Neural cell (in vitro differentiated cells): ENCODE data around the gene PARVA. TPM values are rescaled to one million over a fixed set of nuclear protein-coding genes. Genes with fewer than 3 reads are reported as not detected.

ENCODE experiments used
- H2AFZ ChIP-seq: fragments of 200-600, 300-800 bp; sonication (generic), shearing (Covaris generic); 2 replicates; pipeline ENCODE4 v1.6.0; 2014; ENCODE audit warnings: low read depth, mild to moderate bottlenecking, antibody characterized with exemption, low read length, moderate library complexity
- H3F3A ChIP-seq: fragments of 200-600 bp; shearing (Covaris generic); 2 replicates; pipeline ENCODE4 v1.6.1; 2016; ENCODE audit warnings: mild to moderate bottlenecking, moderate library complexity, mixed read lengths, antibody characterized with exemption, low read length; ENCODE audit not compliant: insufficient read depth, poor library complexity, severe bottlenecking
- H3K27ac ChIP-seq: fragments of 200-600, 300-800 bp; sonication (generic), shearing (Covaris generic); 2 replicates; pipeline ENCODE4 v1.5.1; 2014; ENCODE audit warnings: mild to moderate bottlenecking, low read length, moderate library complexity
- H3K27me3 ChIP-seq: fragments of 300-800, 200-600 bp; sonication (generic), shearing (Covaris generic); 2 replicates; pipeline ENCODE4 v1.6.0; 2014; ENCODE audit warnings: mild to moderate bottlenecking, low read depth, low read length, moderate library complexity; ENCODE audit not compliant: insufficient read depth
- H3K36me3 ChIP-seq: fragments of 300-800, 200-600 bp; sonication (generic), shearing (Covaris generic); 2 replicates; pipeline ENCODE4 v1.5.1; 2014; ENCODE audit warnings: mild to moderate bottlenecking, antibody characterized with exemption, low read length, moderate library complexity; ENCODE audit not compliant: insufficient read depth
- H3K4me2 ChIP-seq: fragments of 300-800, 200-600 bp; sonication (generic), shearing (Covaris generic); 2 replicates; pipeline ENCODE4 v1.6.0; 2014; ENCODE audit warnings: mild to moderate bottlenecking, low read length
- H3K4me3 ChIP-seq: fragments of 300-800, 200-600 bp; sonication (generic), shearing (Covaris generic); 2 replicates; pipeline ENCODE4 v1.5.1; 2014; ENCODE audit warnings: mild to moderate bottlenecking, low read length, moderate library complexity
- H3K79me2 ChIP-seq: fragments of 200-600 bp; shearing (Covaris generic); replicated peaks from 2 replicates; pipeline ENCODE4 v1.6.0; 2014; ENCODE audit warnings: mild to moderate bottlenecking, low read length, moderate library complexity; ENCODE audit not compliant: insufficient read depth
- H3K9ac ChIP-seq: fragments of 300-800, 200-600 bp; sonication (generic), shearing (Covaris generic); 2 replicates; pipeline ENCODE4 v1.6.1; 2016; ENCODE audit warnings: mild to moderate bottlenecking, low read length, mixed read lengths
- H3K9me2 ChIP-seq: fragments of 200-600 bp; shearing (Covaris generic); 2 replicates; pipeline ENCODE4 v1.6.1; 2016; ENCODE audit warnings: mild to moderate bottlenecking, low read length, mixed read lengths; ENCODE audit not compliant: insufficient read depth
- H3K9me3 ChIP-seq: fragments of 200-600, 300-800 bp; sonication (generic), shearing (Covaris generic); 2 replicates; pipeline ENCODE4 v1.6.1; 2016; ENCODE audit warnings: mild to moderate bottlenecking, mixed run types, low read length, moderate library complexity, mixed read lengths
- H4K20me1 ChIP-seq: fragments of 200-600 bp; shearing (Covaris generic); 2 replicates; pipeline ENCODE4 v1.6.1; 2016; ENCODE audit warnings: mild to moderate bottlenecking, mixed run types; ENCODE audit not compliant: insufficient read depth
- CTCF ChIP-seq: fragments of 450-650 bp; IDR thresholded peaks from 2 replicates; pipeline ENCODE4 v1.5.1; 2014; ENCODE audit warnings: antibody characterized with exemption, mild to moderate bottlenecking, moderate library complexity; ENCODE audit not compliant: poor library complexity, severe bottlenecking
- EP300 ChIP-seq: fragments of 450-650 bp; conservative IDR thresholded peaks from 2 replicates; pipeline ENCODE4 v1.6.1; 2014; ENCODE audit warnings: antibody characterized with exemption, mild to moderate bottlenecking, moderate library complexity; ENCODE audit not compliant: poor library complexity, severe bottlenecking
- EZH2 ChIP-seq: fragments of 200-600, 300-800 bp; shearing (Covaris generic), sonication (generic); IDR thresholded peaks from 2 replicates; pipeline ENCODE4 v1.6.1; 2014; ENCODE audit warnings: antibody characterized with exemption, low read length, borderline replicate concordance, mild to moderate bottlenecking; ENCODE audit not compliant: insufficient read depth, poor library complexity, severe bottlenecking
- MXI1 ChIP-seq: fragments of 450-650 bp; conservative IDR thresholded peaks from 2 replicates; pipeline ENCODE4 v1.6.1; 2014; ENCODE audit warnings: antibody characterized with exemption, mild to moderate bottlenecking; ENCODE audit not compliant: poor library complexity, severe bottlenecking
- POLR2AphosphoS5 ChIP-seq: IDR thresholded peaks from 2 replicates; pipeline ENCODE4 v1.6.1; 2012
- RAD21 ChIP-seq: fragments of 450-650 bp; conservative IDR thresholded peaks from 2 replicates; pipeline ENCODE4 v1.6.1; 2014; ENCODE audit warnings: antibody characterized with exemption, mild to moderate bottlenecking, moderate library complexity
- REST ChIP-seq: IDR thresholded peaks from 2 replicates; pipeline ENCODE4 v1.6.1; 2012; ENCODE audit warnings: borderline replicate concordance
- SMC3 ChIP-seq: fragments of 450-650 bp; conservative IDR thresholded peaks from 2 replicates; pipeline ENCODE4 v1.6.1; 2014; ENCODE audit warnings: antibody characterized with exemption, mild to moderate bottlenecking, moderate library complexity; ENCODE audit not compliant: poor library complexity
- TAF1 ChIP-seq: IDR thresholded peaks from 2 replicates; pipeline ENCODE4 v1.6.1; 2012; ENCODE audit warnings: low read depth
- polyA plus RNA-seq: library from polyadenylated mRNA; depleted of rRNA; stranded (reverse); fragments of >200 nt; gene quantifications from 2 replicates; pipeline ENCODE4 v1.2.3, GENCODE V29; 2014

The PARVA gene
- polyA plus RNA-seq, 1 donor from 2014 or later = 0.94 TPM

GRCh38 chr11:12482839-12483238, 105.5 kb downstream of the PARVA start:
- Histone ChIP-seq H2AFZ (no peak overlapping the region), H3K9me3 (no peaks in the 10 kb centered on the region), H3K36me3 (no peaks in the 10 kb centered on the region), H3K4me2 (no peak overlapping the region), H3F3A (no peaks in the 10 kb centered on the region), H3K4me3 (no peak overlapping the region), H3K9ac (no peak overlapping the region), H3K9me2 (no peaks in the 10 kb centered on the region), H3K79me2 (no peaks in the 10 kb centered on the region), H3K27me3 (no peaks in the 10 kb centered on the region), H3K27ac (no peak overlapping the region), H4K20me1 (no peaks in the 10 kb centered on the region)
- TF ChIP-seq EZH2 (no peak), MXI1 (no peak), CTCF (no peak), POLR2AphosphoS5 (no peak), REST (no peak), TAF1 (no peak), SMC3 (no peak), EP300 (no peak), RAD21 (no peak)

- H3K4me3 ChIP-seq = no peak overlapping the region
- TF ChIP-seq CTCF = no peak
- no peak for TF ChIP-seq EZH2
- TF ChIP-seq MXI1 = no peak
- TF ChIP-seq REST = no peak
- TF ChIP-seq TAF1 = no peak
- TF ChIP-seq RAD21 = no peak
- TF ChIP-seq EP300 = no peak
- no peak for TF ChIP-seq SMC3
- no peak for TF ChIP-seq POLR2AphosphoS5
- no peaks in the 10 kb centered on the region for H3K36me3 ChIP-seq
Observed at GRCh38 chr11:12483604-12484003, 106.2 kb downstream of the PARVA start.

More at GRCh38 chr11:12483604-12484003, 106.2 kb downstream of the PARVA start:
- H3K79me2 ChIP-seq = no peaks in the 10 kb centered on the region
- H3K9me3 ChIP-seq = peaks cover 2% of the 10 kb centered on the region
- no peak overlapping the region for H3K9ac ChIP-seq
- no peaks in the 10 kb centered on the region for H4K20me1 ChIP-seq
- no peak overlapping the region for H3K27ac ChIP-seq
- no peaks in the 10 kb centered on the region for H3K27me3 ChIP-seq
- H3K9me2 ChIP-seq = no peaks in the 10 kb centered on the region
- no peak overlapping the region for H3K4me2 ChIP-seq
- H3F3A ChIP-seq = no peaks in the 10 kb centered on the region
- H2AFZ ChIP-seq = no peak overlapping the region
